Fibroblast of skin of left quadriceps (primary cell): ENCODE data around the gene KCNJ3.
"Not testable (repeated sequence)": the region's sequence is repeated elsewhere in the genome, so short reads cannot be mapped to it uniquely, and the experiment has no call there.

Experiments used
- DNase-seq, 2 experiments: peaks; one replicate each; pipeline ENCODE4 v3.0.0-alpha.2; 2013; ENCODE audit warnings: low read depth in 2 of 2

The KCNJ3 gene

DNA sequence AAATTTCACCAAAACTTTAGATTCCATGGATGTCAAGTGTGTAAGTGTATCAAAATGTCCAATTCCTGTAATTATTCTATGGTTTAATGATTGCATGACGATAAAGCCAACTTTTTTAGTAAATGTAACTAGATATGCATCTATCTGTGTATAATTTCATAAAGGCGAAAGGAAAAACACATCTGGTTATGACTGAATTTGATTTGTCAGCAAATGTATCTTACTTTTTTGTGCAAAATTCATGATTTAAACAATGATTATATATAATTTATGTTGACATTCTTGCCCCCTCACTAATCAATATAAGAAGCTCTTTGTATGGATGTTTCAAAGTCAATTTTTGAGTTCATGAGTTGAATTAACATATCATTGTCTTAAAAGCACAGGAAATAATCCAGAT, 138.5 kb downstream of the KCNJ3 start:
- no peak for DNase-seq

DNA sequence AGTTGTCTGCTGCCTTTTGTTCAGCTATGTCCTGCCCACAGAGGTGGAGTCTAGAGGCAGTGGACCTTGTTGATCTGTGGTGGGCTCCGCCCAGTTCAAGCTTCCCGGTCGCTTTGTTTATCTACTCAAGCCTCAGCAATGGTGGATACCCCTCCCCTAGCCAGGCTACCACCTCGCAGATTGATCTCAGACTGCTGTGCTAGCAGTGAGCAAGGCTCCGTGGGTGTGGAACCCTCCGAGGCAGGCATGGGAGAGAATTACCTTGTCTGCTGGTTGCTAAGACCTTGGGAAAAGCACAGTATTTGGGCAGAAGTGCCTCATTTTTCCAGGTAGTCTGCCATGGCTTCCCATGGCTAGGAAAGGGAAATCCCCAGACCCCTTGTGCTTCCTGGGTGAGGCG, 146.0 kb downstream of the KCNJ3 start:
- DNase-seq: no peak

DNA sequence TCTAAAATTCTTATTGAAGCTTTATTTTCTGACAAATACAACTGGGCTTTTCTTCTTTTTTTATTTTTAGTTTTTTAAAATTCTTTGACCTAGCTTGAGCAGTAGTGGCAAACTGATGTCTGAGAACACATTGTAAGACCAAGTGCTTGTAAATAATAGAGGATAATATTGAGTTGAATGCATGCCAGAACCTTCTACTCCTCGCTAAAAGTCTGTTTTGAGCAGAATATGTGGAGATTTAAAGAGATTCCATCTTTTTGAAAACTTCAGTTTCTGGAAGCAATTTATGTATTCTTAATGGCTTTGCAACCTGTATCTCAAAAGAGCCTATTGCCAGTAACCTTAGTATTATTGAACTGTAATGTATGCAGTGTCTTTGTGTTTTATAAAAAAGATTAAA, 148.3 kb downstream of the KCNJ3 start:
- no peak for DNase-seq

DNA sequence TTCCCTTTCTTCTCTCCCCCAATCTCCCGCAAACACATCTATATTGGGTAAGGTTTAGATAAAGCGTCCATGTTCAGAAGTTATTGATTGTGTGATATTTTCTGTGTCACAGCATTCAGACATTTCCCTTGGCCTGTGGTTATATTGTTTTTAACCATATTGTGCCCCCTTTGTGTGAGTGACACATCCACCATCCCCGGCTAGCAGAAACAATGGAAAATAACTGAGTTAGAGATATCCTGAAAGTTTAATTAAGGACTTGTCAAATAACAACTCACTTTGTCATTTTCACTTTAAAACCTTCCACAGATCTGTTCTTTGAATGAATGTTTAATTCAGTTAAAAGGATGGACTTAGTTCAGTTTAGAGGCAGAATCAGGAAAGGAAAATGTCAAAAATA, 151.0 kb downstream of the KCNJ3 start:
- DNase-seq: no peak

DNA sequence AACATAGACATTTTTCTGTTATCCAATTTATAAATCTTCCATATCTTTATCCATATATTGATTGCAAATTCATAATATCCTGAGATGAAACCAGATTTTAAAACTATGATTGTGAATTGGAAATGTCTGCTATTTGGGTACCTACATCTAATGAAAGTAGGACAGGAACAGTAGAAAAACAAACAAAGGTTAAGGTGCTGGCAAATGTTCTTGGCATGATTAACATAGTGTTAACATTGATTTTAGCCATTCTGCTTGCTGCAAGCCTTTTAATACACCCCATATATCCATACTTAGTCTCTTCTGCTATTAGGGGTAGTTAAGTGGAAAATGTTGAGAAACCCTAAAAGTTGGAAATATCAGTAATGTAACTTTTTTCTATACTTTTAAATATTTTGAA, 152.0 kb downstream of the KCNJ3 start:
- no peak for DNase-seq

DNA sequence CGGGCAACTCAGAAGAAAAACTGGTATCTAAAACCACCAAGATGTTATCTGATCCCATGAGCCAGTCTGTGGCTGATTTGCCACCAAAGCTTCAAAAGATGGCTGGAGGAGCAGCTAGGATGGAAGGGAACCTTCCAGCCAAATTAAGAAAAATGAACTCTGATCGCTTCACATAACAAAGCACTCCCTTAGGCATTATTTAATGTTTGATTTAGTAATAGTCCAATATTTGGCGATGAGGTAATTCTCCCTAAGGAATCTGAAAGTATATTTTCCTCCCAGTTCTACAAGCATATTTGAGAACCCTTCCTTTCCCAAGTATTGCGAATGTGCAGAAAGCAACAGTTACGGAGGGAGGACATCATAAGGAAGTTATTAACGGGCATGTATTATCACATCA, 156.6 kb downstream of the KCNJ3 start:
- no peak for DNase-seq

DNA sequence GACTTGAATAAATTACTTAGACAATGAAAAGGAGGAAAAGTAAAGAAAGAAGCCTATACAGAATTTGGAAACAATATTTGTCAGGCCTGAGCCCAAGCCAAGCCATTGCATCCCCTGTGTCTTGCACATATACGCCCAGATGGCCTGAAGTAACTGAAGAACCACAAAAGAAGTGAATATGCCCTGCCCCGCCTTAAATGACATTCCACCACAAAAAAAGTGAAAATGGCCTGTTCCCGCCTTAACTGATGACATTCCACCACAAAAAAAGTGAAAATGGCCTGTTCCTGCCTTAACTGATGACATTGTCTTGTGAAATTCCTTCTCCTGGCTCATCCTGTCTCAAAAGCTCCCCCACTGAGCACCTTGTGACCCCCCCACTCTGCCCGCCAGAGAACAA, 168.7 kb downstream of the KCNJ3 start:
- not testable (repeated sequence) for DNase-seq

DNA sequence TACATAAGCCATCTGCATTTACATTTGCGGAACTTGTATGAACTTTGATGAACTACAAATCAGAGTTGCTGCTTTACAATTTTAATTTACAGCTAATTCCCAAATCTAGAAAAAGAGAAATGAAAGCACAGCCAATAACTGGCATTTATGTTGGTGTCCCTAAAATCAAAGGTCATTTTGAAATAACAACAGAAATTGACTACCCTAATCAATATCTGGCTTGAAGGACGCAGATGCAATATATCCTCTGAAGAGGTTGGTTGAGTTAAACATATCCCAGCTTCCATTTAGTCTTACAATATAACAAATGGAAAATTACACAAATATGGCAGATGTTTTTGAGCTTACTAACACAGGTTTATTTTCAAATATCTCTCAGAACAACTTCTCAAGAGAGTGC, 177.5 kb downstream of the KCNJ3 start:
- no peak for DNase-seq

DNA sequence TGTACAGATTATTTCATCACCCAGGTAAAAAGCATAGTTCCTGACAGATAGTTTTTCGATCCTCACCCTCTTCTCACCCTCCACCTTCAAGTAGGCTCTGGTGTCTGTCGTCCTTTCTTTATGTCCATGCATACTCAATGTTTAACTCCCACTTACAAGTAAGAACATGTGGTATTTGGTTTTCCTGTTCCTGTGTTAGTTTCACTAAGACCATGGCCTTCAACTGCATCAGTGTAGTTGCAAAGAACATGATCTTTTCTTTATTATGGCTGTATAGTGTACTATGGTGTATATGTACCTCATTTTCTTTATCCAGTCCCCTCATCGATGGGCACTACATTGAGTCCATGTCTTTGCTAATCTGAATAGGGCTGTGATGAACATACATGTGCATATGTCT, 184.2 kb downstream of the KCNJ3 start:
- no peak for DNase-seq

DNA sequence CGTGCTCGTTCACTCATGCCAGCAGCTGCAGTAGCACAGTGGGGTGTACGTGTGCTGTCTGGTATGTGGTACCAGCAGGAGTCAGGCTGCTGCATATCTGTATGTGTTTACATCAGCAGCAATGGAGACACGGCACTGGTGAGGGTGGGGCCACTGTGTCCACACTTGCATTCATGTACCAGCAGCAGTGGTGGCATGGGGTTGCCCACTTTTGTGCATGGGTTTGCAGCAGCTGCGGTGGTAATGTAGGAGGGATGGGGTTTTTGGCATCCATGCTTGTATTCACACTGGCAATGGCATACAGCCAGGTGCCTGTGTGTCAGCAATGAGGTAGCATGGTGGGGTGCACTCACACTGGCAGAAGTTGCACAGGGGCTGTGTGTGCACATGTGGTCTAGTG, 187.8 kb downstream of the KCNJ3 start:
- DNase-seq: no peak

DNA sequence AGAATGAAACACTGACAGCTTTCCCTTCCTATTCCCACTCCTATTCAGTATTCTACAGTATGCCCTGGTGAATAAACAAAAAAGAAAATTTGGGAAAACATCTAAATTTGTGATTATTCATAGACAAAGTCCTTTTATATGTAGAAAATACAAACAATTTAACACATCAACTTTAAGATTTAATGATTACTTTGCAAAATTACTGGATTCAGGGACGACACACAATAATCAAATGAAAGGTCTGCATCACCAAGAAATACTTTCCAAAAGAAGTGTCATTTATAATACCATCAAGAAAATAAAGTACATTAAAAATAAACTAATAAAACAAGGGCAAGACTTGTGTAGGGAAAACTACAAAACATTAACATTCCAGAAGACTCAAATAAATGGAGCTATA, 199.8 kb downstream of the KCNJ3 start:
- DNase-seq: no peak

DNA sequence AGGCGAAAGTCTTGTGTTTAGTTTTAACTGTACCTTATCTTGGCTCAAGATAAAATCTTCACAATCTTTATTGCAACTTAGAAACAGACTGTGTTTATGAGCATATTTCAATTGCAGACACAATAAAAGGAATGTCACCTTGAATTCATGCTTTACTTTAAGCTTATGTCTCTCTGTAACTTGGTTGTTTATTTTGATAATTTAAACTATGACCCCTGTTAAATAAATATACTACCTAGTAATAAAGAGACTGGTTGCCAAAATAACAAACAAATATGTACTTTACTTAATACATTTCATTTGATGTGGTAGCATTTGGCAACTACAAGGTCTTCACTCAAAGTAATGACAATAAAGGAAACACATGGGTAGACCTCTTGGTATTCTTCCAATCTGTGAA, 202.6 kb downstream of the KCNJ3 start:
- DNase-seq: no peak
